Astrocyte (in vitro differentiated cells and primary cell): ENCODE results near the gene HOXD9. TPM values are rescaled to one million over a fixed set of nuclear protein-coding genes. Genes with fewer than 3 reads are reported as not detected.
A peak's percentile ranks its signal among the peaks of the same experiment; 100 is the strongest.

Experiments used
- DNase-seq: peaks from one replicate; pipeline ENCODE4 v3.0.0-alpha.2; 2010; ENCODE audit warnings: low read depth
- FAIRE-seq: peaks from 2 replicates; lab custom pipeline; 2011; peaks lifted over from hg19 to GRCh38; lab: Jason Lieb, UNC
- H2AFZ ChIP-seq: 2 replicates; pipeline ENCODE4 v1.6.0; 2012; ENCODE audit warnings: low read depth, low read length, inconsistent platforms
- H3K27ac ChIP-seq: 2 replicates; pipeline ENCODE4 v1.5.1; 2011; ENCODE audit warnings: low read depth, low read length, inconsistent platforms
- H3K27me3 ChIP-seq: 2 replicates; pipeline ENCODE4 v1.6.0; 2011; ENCODE audit warnings: low read length, inconsistent platforms; ENCODE audit not compliant: insufficient read depth
- H3K36me3 ChIP-seq: 2 replicates; pipeline ENCODE4 v1.5.1; 2011; ENCODE audit warnings: low read length, inconsistent platforms; ENCODE audit not compliant: insufficient read depth
- H3K4me1 ChIP-seq: 2 replicates; pipeline ENCODE4 v1.5.1; 2011; ENCODE audit warnings: low read length, inconsistent platforms; ENCODE audit not compliant: insufficient read depth
- H3K4me2 ChIP-seq: 2 replicates; pipeline ENCODE4 v1.6.0; 2012; ENCODE audit warnings: low read length, inconsistent platforms
- H3K4me3 ChIP-seq: 2 replicates; pipeline ENCODE4 v1.5.1; 2011; ENCODE audit warnings: low read depth, mild to moderate bottlenecking, low read length, inconsistent platforms; ENCODE audit not compliant: insufficient read depth
- H3K79me2 ChIP-seq: 2 replicates; pipeline ENCODE4 v1.6.0; 2012; ENCODE audit warnings: mild to moderate bottlenecking, low read length, inconsistent platforms; ENCODE audit not compliant: insufficient read depth
- H3K9ac ChIP-seq: 2 replicates; pipeline ENCODE4 v1.6.0; 2012; ENCODE audit warnings: mild to moderate bottlenecking, low read length, inconsistent platforms
- H3K9me3 ChIP-seq: 2 replicates; pipeline ENCODE4 v1.5.1; 2012; ENCODE audit warnings: low read depth, mild to moderate bottlenecking, low read length, inconsistent platforms; ENCODE audit not compliant: insufficient read depth
- H4K20me1 ChIP-seq: 2 replicates; pipeline ENCODE4 v1.6.0; 2012; ENCODE audit warnings: low read length, inconsistent platforms; ENCODE audit not compliant: insufficient read depth
- H3K27ac Mint-ChIP-seq: one replicate; pipeline ENCODE4 v1.8.0; 2021; ENCODE audit warnings: mild to moderate bottlenecking, mixed read lengths; ENCODE audit not compliant: unreplicated experiment
- H3K27me3 Mint-ChIP-seq: one replicate; pipeline ENCODE4 v1.8.0; 2021; ENCODE audit warnings: low read depth, mixed read lengths; ENCODE audit not compliant: unreplicated experiment
- H3K36me3 Mint-ChIP-seq: one replicate; pipeline ENCODE4 v1.8.0; 2021; ENCODE audit warnings: low read depth, mixed read lengths; ENCODE audit not compliant: unreplicated experiment
- H3K4me1 Mint-ChIP-seq: one replicate; pipeline ENCODE4 v1.8.0; 2021; ENCODE audit warnings: low read depth, mixed read lengths; ENCODE audit not compliant: unreplicated experiment
- H3K4me3 Mint-ChIP-seq: one replicate; pipeline ENCODE4 v1.8.0; 2021; ENCODE audit warnings: mild to moderate bottlenecking, moderate library complexity, mixed read lengths; ENCODE audit not compliant: unreplicated experiment
- H3K9me3 Mint-ChIP-seq: one replicate; pipeline ENCODE4 v1.8.0; 2021; ENCODE audit warnings: mild to moderate bottlenecking, mixed read lengths; ENCODE audit not compliant: unreplicated experiment
- EZH2 ChIP-seq: IDR thresholded peaks from 2 replicates; pipeline ENCODE4 v1.6.1; 2012; ENCODE audit warnings: mild to moderate bottlenecking, low read length, inconsistent platforms; ENCODE audit not compliant: insufficient read depth
- total RNA-seq: library from RNA; stranded (reverse); gene quantifications from 2 replicates; pipeline ENCODE4 v1.2.1, GENCODE V29; 2021
- TF ChIP-seq, protein P1 (sequence below): IDR thresholded peaks from 2 replicates; pipeline ENCODE4 v1.5.1; 2011; ENCODE audit warnings: low read depth, mild to moderate bottlenecking, inconsistent platforms, low read length, moderate library complexity; ENCODE audit not compliant: insufficient read depth

The HOXD9 gene
- total RNA-seq, 1 donor from 2014 or later, result not detected

DNA sequence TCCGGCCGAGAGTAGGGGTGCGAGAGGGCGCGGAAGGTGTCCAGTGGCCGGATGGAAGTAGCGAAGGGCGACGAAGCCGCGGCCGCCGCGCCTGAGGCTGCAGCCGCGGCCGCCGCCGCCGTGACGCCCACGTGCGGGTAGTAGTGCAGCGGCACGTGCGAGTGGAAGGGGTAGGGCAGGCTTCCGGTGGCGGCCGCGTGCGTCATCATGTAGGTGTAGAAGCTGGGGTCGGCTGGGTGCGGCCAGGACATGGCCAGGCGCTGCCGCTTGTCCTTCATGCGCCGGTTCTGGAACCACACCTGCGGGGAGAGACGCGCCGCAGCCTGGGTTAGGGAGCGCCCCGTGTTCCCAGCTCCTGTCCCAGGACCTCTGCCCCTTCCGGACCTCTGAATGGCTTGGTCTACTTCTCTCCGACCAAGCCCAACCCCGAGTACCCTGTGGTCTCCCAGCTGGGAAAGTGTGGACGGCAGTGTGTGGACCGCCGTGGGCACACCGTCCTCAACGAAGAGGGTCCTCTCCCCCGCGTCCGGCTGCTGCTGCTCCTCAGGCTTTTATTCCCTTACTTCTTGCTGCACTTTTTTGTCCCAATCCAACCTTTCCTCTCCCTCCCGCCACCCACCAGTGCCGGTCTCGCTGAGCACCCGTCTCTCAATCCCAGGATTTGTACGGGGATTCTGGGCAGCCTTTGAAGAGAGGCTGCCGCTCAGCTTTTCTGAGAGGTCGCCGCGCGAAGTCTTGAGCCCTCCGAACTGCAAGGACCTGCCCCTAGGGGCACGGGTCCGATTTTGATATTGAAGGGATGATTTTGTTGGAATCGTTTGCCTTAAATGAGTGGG, 41.8 kb upstream of the HOXD9 start:
- peaks cover 3% of the 10 kb centered on the region for H3K9me3 ChIP-seq

GRCh38 chr2:176081376-176081836, 41.1 kb upstream of the HOXD9 start:
- no peak overlapping the region for H3K4me2 ChIP-seq
- peaks cover 5% of the 10 kb centered on the region for H3K4me1 Mint-ChIP-seq
- DNase-seq (no peak), FAIRE-seq (no peak)
- peaks cover 88% of the 10 kb centered on the region for H3K27me3 ChIP-seq
- no peaks in the 10 kb centered on the region for H3K79me2 ChIP-seq
- peak overlapping the region; percentile 81 for H3K27ac Mint-ChIP-seq
- no peak overlapping the region for H3K4me3 Mint-ChIP-seq
- H3K4me1 ChIP-seq, result peaks cover 3% of the 10 kb centered on the region
- peaks cover 20% of the 10 kb centered on the region for H4K20me1 ChIP-seq
- TF ChIP-seq, protein P1, sequence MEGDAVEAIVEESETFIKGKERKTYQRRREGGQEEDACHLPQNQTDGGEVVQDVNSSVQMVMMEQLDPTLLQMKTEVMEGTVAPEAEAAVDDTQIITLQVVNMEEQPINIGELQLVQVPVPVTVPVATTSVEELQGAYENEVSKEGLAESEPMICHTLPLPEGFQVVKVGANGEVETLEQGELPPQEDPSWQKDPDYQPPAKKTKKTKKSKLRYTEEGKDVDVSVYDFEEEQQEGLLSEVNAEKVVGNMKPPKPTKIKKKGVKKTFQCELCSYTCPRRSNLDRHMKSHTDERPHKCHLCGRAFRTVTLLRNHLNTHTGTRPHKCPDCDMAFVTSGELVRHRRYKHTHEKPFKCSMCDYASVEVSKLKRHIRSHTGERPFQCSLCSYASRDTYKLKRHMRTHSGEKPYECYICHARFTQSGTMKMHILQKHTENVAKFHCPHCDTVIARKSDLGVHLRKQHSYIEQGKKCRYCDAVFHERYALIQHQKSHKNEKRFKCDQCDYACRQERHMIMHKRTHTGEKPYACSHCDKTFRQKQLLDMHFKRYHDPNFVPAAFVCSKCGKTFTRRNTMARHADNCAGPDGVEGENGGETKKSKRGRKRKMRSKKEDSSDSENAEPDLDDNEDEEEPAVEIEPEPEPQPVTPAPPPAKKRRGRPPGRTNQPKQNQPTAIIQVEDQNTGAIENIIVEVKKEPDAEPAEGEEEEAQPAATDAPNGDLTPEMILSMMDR, result no peak
- TF ChIP-seq EZH2, result no peak
- H3K9me3 Mint-ChIP-seq, result peaks cover 34% of the 10 kb centered on the region
- no peak overlapping the region for H3K9ac ChIP-seq
- peaks cover 79% of the 10 kb centered on the region for H3K27me3 Mint-ChIP-seq
- peaks cover 3% of the 10 kb centered on the region for H3K9me3 ChIP-seq
- no peak overlapping the region for H3K27ac ChIP-seq
- no peak overlapping the region for H2AFZ ChIP-seq
- H3K36me3 ChIP-seq, result no peaks in the 10 kb centered on the region
- H3K36me3 Mint-ChIP-seq, result peaks cover 4% of the 10 kb centered on the region
- H3K4me3 ChIP-seq, result no peak overlapping the region

More for the DNA sequence above, 41.8 kb upstream of the HOXD9 start:
- H3K36me3 Mint-ChIP-seq, result peaks cover 4% of the 10 kb centered on the region
- H3K9me3 Mint-ChIP-seq, result peaks cover 31% of the 10 kb centered on the region
- Histone ChIP-seq H2AFZ (peak overlapping the region; percentile 34), H3K4me1 (peaks cover 3% of the 10 kb centered on the region), H3K36me3 (no peaks in the 10 kb centered on the region), H3K27me3 (peaks cover 88% of the 10 kb centered on the region), H3K79me2 (no peaks in the 10 kb centered on the region), H3K27ac (no peak overlapping the region), H3K9ac (no peak overlapping the region), H3K4me2 (peak overlapping the region; percentile 44), H3K4me3 (no peak overlapping the region), H4K20me1 (peaks cover 20% of the 10 kb centered on the region)
- peaks cover 80% of the 10 kb centered on the region for H3K27me3 Mint-ChIP-seq
- FAIRE-seq (no peak), DNase-seq (no peak)
- TF ChIP-seq, protein P1, result no peak
- peak; percentile 98 for TF ChIP-seq EZH2
- no peak overlapping the region for H3K4me3 Mint-ChIP-seq
- peaks cover 5% of the 10 kb centered on the region for H3K4me1 Mint-ChIP-seq
- H3K27ac Mint-ChIP-seq, result peak overlapping the region; percentile 81
